NCI-H2081 treated with DMSO at 0.1 percent for 48 hours (cell line): Measurements from ENCODE around the gene DDX50.
A peak's percentile ranks its signal among the peaks of the same experiment; 100 is the strongest.
"Not testable (repeated sequence)": the region's sequence is repeated elsewhere in the genome, so short reads cannot be mapped to it uniquely, and the experiment has no call there.

Experiments
- DNase-seq: peaks from one replicate; lab custom pipeline; 2025; lab: John Stamatoyannopoulos, UW

DDX50 gene

DNA sequence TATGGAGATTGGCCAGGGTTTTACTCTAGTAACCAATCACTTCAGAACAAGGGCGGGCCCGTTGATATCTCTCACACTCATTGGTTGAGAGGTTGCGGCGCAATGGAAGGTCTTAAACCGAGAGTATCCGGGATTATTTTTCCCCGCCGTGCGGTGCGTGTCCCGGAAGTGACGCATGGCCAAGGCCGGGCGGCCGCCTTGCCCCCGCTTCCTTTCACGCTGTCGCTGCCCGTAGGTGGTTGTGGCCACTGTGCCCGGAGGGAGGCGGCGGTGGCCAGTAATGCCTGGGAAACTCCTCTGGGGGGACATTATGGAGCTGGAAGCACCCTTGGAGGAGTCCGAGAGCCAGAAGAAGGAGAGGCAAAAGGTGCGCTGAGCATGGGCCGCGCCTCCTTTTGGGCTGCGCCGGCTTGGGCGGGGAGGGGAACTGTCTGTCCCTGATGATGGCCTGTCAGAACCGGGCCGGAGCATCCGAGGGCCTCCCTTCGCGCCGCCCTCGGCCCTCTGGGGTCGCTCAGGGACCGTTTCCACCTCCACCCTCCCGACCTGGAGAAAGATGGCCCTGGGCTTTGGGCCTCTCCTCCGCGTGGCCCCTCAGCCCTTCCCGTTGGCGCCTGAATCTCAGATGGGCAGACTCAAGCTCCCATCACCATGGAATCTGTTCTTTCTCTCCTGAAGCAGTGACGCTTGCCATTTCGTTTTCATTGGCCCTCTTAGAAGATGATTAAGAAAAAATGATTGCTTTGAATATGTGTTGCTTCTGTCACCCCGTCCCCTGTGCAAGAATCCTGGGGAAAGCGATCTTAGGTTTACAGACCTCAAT is at the start of gene DDX50:
Gene DDX50 (plus strand): TSS at position 211 of the 823 bp plus-strand sequence. CDS start 70 bp downstream, at position 281.
- DNase-seq = peak; percentile 96

GRCh38 chr10:68856352-68856751 is 44.8 kb upstream of the DDX50 start:
- no peak for DNase-seq

DNA sequence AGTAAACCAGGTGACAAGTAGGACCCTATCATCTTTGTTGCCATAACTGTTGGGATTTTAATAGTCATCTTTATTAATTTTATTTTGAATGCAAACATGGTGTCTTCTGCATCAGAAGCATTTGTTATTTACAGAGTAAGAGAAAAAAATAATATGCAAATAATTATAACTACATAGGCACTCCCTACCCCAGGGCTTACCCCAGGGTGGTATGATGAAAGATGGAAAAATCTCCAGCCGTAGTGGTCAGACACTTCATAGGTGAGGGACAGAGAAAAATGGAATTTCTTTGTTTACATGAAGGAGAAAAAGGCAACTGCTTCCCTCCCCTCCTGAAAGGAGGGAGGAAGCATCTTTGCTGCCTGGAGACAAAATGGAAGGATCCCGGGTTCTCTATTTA is 44.1 kb upstream of the DDX50 start:
- no peak for DNase-seq

GRCh38 chr10:68861253-68861652 is 39.9 kb upstream of the DDX50 start:
- no peak for DNase-seq

DNA sequence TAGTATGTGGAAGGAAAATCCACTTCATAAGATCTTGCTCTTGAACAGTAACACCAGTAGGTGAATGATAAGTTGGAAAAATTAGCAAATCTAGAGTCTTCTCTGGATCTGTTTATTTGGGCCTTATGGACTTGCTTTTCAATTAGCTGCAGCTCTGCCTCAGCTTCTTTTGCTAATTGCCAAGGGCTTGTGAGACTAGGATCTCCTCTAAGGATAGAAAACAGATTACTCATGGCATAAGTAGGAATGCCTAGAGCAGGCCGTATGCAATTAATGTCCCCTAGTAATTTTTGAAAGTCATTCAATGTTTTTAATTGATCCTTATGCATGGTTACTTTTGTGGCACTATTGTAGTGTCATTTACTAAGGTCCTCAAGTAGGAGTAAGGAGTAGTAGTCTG is 36.5 kb upstream of the DDX50 start:
- DNase-seq = no peak

DNA sequence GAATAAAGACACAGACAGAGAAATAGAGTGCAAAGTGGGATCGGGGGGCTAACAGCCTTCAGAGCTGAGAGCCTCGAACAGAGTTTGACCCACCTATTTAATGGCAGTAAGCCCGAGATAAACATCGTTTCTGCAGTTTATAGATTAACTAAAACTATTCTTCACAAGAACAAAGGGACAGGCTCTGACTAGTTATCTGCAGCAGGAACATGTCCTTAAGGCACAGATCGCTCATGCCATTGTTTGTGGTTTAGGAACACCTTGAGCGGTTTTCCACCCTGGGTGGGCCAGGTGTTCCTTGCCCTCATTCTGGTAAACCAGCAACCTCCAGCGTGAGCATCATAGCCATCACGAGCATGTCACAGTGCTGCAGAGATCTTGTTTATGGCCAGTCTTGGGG is 32.9 kb upstream of the DDX50 start:
- DNase-seq = not testable (repeated sequence)

GRCh38 chr10:68869623-68870022 is 31.5 kb upstream of the DDX50 start:
- no peak for DNase-seq

DNA sequence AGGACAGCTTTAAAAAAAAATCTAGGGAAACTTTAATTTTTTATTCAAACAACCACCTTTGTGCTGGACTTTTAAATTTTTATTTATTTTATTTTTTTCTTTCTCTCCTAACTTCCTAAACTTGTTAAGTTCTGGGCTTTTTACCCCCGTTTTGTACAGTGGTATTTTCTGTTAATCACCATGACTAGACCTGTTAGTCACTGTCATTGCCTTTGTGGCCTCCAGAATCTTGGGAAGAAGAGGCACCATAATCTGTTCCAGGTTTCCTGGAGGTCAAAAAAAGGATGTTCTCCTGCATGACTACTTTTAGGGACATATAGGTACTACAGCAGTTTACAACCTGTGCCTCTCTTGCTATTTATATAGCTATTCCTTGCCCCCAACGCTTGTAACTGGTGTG is 31.1 kb upstream of the DDX50 start:
- DNase-seq = no peak

- DNase-seq = no peak
Observed at GRCh38 chr10:68870545-68871104, 30.5 kb upstream of the DDX50 start.

GRCh38 chr10:68871105-68871711 is 29.9 kb upstream of the DDX50 start:
- no peak for DNase-seq

DNA sequence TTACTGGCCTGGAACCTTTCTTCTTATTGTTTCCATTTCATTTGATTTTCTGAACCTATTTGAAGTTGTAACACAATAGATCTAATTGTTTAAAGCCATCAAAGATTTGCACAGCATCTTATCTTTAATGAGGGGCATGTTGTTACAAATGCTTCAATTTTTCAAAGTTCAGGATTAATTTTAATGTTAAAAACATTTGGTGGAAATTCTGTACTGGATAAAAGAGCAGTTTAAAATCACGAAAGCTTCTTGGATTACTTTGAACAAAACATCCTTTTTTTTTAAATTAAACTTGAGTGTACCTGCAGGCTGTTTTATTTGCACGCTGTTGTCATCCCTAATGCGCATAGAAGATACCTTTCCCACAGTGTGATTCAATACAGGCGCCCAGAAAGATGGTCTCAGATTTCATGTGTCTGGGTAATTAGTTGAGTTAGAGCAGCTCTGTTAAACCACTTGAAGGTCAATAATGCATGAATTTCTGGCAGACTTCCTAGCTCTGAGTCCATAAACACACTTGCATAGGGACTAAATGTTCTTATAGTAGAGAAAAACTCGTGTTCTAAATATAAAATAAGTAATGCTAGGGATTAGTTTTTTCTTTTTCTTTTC is 29.3 kb upstream of the DDX50 start:
- DNase-seq = peak; percentile 90

DNA sequence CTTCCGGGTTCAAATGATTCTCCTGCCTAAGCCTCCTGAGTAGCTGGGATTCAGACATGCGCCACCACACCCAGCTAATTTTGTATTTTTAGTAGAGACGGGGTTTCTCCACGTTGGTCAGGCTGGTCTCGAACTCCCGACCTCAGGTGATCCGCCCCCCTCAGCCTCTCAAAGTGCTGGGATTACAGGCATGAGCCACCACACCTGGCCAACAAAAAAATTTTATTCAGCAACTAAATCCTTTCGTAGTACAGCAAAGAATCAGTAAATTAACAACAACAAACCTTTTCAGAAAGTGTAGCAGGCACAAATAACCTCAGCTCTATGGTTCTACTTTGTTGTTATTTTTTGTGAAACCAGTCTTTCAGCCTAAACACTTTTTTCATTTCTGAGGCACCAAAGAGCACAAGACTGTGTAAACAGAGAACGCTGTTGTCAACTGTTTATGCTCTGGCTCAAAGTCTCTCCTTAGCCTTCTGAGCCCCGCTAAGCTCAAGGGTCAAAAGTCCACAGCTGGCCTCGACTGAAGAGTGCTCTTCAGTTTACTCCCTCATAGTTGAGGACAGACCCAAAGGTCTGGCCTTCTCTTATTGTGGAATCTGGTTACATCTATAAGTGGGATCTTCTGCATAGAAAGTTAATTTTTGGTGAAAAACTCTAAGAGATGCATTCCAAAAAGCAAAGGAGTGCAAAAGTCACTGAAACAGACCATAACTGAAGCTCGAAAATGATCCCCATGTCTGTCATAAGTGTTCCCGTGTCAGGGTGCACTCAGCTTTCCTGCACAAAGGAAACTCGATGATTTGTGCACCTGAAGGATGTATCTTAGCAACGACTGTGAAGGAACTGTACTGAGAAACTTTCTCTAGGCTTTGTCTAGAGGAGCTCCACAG is 24.6 kb upstream of the DDX50 start:
- no peak for DNase-seq

- no peak for DNase-seq
Observed at GRCh38 chr10:68877482-68878110, 23.5 kb upstream of the DDX50 start.

DNA sequence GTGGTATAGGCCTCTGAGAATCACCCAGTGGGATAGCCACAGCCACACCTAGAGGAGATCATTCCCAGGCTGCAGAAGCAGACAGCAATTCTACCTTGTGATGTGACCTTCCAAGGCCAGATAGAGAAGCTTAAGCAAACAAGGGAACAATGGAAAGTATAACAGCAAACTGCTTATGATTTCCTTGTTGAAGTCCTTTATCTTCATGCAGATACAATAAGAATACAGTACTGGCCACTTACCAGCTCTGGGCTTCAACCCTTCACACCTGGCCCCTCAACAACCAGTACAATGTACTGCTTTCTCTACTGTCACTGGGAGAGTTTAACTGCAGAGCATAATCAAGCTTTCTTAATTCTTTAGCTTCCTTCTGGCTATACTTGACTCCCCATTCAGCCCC is 22.6 kb upstream of the DDX50 start:
- DNase-seq = no peak

DNA sequence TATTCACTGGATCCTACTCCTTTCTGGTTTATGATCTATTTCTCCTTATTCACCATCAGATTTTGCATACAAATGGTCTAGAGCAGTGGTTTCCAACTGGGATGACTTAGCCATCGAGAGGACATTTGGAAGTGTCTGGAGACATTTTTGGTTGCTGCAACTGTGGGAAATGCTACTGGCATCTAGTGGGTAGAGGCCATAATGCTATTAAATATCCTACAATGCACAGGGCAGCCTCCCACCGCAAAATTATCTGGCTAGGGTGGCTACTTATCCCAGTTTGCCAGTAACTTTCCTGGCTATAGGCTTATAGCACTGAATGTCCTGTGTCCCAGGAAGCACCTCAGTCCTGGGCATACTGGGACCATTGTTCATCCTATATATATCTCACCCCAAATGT is 21.5 kb upstream of the DDX50 start:
- DNase-seq = no peak

DNA sequence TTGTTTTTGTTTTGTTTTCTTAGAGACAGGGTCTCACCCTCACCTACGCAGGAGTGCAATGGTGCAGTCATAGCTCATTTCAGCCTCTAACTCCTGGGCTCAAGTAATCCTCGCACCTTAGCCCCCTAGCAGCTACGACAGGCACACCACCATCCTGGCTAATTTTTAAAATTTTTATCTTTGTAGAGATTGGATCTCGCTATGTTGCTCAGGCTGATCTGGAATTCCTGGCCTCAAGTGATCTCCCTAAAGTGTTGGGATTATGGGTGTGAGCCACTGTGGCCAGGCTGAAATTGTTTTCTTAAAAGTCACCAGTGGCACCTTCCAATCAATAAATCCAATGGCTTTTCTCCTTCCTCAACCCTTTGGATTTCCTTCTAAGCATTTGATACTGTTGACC is 20.9 kb upstream of the DDX50 start:
- no peak for DNase-seq

DNA sequence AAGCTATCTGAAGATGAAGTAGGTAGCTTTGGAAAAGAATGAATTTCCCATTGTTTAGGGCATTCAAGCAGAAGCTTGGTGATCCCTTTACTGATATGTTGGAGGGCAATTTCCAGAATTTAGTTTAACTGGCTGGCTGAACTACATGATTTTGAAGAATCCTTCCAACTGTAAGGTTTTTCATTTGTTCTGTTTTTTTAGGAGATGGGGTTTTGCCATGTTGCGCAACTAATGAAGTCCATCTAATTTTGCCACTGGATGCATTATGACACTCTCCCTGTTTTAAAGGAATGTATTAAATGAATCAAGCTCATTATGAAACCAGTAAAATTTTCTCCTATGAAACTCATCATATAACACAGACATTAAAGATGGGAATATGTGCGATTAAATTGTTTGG is 6.1 kb upstream of the DDX50 start:
- DNase-seq = no peak

DNA sequence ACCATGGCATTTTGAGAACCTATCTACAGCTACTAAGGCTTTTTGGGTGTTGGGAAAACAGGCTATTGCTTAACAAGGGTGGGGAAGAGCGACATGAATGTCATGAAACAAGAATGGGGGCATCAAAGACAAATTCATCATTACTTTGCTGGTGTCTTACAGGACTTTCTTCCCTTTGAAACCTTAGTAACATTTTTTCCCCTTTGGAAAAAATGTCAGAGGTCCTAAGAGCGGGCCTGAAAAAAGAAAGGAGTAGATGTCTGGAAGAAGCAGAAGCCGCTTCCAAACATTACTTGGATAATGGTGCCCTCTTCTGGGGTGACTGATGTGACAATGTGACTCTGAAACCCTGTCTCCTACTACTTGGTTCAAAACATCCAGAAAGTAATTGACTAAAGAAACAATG is 3.8 kb upstream of the DDX50 start:
- peak; percentile 11 for DNase-seq

GRCh38 chr10:68899186-68899745 is 1.8 kb upstream of the DDX50 start:
- DNase-seq = no peak

DNA sequence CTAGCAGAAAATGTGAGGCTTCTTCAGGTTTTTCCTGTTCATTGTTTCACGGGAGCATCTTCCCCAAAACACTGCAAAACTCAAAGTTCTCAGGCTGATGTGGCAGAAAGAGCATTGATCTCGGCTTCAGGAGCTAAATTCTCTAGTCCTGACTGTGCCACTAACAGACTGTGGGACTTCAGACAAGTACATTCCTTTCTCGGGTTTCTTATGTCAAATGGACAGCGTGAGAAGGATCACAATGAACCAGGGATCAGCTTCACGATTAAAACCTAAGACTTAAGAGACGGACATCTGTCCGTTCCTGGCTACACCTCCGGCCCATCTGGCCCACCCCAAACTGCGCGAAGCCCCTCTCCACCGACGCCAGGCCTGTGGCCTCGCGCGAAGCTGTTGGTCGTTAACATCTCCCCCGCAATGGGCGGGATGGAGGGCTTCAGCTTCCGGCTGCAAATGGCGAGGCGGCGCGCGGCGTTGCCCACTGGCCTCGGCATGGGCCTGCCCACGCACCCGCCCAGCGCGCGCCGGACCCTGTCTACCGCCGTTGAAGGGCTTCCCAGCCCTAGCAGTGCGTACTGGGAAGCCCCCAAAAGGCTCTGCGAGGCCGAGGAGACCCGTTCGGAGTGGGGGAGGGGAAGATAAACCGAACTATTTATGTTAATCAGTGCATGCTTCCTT is 549 bp upstream of the DDX50 start:
- no peak for DNase-seq

- DNase-seq = no peak
Observed at GRCh38 chr10:68902382-68902781, 1.3 kb downstream of the DDX50 start.
